Stimulated activated CD4-positive, alpha-beta T cell treated with anti-CD3 and anti-CD28 coated beads, Interleukin-4, amount 100 ng/mL, for 4 hours (primary cell): ENCODE data around the gene SSU72.
A peak's percentile ranks its signal among the peaks of the same experiment; 100 is the strongest.
"Not testable (repeated sequence)": the region's sequence is repeated elsewhere in the genome, so short reads cannot be mapped to it uniquely, and the experiment has no call there.

Source experiments
- DNase-seq, 2 experiments: peaks; one replicate each; pipeline ENCODE4 v3.0.0-alpha.2; 2020

SSU72 gene

DNA sequence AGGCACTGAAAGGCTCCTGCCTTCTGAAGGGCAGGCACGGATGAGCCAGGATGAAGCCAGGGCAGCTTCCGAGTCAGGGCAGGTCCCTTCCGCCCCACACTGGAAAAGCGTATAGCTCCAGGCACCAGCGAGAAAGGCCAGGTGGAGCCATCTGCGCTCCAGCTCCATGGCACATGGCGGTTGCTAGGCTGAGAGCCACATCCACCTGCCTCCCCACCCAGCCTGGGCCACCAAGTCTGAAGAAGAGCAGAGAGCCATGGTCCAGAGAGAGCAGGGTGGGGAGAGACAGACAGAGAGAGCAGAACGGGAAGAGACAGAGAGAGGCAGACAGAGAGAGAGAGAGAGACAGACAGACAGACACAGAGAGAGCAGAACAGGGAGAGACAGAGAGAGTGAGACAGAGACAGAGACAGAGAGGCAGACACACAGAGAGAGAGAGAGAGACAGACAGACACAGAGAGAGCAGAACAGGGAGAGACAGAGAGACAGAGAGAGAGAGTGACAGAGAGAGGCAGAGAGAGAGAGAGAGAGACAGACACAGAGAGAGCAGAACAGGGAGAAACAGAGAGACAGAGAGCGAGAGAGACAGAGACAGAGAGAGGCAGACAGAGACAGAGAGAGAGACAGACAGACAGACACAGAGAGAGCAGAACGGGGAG lies 20.1 kb upstream of the SSU72 start:
- no peak for DNase-seq

DNA sequence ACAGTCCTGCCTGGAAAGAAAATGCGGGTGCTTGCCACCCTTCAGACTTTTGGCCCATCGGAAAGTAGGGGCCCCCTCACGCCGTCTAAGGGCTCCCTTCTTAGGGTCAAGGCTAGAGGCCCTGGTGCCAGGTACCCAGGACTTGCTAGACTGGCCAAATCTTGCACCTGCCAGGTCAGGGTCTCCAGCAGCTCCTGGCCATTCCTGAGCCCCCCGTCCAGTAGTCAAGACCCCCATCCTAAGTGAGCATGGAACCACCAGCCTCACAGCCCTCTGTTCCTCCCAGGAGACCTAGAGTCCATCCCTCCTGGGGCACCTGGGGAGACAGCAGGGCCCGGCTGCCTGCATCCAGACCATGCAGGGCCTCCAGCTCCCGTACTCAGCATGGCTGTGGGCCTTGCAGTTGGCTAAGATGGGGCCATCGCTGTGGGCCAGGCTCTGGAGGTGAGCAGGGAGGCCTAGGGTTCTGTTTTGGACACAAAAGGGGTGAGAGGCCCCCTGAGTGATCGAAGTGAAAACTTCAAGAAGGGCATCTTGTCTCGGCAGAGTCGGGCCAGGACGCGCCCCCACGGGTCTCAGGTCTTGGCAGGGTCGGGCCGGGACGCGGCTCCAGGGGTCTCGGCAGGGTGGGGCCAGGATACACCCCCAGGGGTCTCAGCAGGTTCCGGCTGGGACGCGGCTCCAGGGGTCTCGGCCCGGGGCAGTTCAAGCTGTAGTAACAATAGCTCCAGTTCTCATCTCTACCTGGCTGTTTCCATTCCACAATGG lies 19.4 kb upstream of the SSU72 start:
- DNase-seq, result no peak

DNA sequence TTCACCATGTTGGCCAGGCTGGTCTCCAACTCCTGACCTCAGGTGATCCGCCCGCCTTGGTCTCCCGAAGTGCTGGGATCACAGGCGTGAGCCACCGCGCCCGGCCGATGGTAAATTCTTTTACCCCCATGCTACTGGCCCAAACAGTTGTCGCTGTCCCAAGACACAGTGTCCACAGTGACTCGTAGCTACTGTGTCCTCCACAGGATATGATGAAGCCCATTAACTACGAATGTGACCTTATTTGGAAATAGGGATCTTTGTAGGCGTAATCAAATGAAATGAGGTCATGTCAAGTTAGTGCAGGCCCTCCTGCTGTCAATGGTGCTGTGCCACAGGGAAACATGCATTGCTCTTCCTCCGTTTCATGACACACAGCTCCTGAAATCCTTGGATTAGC lies 16.8 kb upstream of the SSU72 start:
- DNase-seq, result no peak

DNA sequence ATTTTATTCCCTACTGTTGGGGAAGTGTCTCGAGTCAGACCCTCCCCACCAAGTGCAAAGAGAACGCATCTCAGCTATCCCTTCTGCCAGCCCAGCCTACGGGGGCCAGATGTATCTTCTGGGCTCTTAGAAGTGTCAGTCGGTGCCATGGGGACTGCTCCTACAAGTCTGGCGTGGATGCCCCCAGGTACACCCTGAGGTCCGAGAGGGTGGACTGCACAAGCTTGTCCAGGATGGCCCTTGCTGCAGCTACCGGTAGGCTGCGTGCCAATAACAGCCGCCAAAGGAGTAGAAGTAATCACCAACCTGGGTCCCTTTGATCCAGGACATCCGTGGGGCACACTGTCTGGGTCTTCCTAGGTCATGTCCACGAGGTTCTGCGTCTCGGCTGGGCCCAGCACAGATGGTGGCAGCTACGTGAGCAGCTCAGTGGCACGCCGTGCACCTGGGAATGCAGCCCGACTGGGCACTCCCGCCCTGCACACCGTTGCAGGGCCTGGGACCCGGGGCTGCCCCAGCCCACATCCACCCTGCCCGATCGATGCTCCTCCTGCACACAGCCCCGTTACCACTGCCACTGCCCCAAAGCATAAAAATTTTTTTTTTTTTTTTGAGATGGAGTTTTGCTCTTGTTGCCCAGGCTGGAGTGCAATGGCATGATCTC lies 8.8 kb upstream of the SSU72 start:
- no peak for DNase-seq

DNA sequence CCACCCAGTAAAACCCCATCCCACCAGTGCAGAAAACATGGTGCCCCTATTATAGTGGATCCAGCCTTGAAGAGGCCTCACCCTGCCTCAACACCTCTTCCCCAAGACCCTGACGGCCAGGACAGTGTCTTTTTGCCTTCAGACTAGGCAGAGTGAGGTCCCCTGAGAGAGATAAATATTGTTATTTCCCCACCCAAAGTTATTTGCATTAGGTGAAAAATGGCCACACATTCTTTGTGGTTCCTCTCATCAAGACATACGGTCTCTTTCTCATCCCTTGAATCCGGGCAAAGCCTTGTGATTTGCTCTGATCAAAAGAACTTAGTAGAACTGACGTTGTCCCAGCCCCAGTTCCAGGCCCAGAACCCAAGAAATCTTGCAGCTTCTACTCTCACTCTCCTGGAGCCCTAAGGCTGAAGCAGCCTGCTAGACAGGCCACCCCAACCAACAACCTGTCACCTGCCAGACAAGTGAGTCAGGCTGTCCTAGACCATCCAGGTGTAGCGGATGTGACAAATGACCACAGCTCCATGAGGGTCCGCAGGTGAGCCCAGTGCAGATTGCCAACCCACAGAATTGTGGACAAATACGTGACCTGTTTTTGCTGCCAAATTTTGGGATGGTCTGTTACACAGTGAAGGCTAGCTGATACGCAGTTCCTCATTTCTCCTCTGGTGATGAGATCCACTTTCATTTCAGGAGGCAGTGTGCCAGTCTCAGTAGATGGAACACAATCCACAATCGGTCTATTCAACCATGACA lies 8.1 kb upstream of the SSU72 start:
- DNase-seq, result no peak

DNA sequence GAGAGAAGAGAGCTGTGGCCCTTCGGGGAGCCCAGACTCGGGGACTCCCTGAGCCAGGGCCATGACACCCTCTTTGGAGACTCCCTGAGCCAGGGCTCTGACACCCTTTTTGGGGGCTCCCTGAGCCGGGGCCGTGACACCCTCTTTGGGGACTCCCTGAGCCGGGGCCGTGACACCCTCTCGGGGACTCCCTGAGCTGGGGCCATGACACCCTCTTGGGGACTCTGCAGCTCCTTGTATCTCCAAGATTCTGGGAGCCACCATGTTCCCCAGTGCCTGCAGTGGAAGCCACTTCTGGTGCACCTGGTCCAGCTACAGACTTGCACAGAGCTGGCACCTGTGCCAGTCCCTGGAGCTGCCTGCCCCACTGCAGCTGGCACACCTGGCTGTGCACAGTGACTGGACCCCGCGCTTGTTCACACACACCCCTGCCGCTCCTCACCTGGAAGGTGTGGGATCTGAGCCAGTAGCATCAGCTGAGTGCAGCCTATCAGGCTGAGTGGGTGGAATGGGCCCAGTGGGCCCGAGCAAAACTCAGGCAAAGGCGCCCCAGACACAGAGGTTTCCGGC lies 3.8 kb upstream of the SSU72 start:
- no peak for DNase-seq

DNA sequence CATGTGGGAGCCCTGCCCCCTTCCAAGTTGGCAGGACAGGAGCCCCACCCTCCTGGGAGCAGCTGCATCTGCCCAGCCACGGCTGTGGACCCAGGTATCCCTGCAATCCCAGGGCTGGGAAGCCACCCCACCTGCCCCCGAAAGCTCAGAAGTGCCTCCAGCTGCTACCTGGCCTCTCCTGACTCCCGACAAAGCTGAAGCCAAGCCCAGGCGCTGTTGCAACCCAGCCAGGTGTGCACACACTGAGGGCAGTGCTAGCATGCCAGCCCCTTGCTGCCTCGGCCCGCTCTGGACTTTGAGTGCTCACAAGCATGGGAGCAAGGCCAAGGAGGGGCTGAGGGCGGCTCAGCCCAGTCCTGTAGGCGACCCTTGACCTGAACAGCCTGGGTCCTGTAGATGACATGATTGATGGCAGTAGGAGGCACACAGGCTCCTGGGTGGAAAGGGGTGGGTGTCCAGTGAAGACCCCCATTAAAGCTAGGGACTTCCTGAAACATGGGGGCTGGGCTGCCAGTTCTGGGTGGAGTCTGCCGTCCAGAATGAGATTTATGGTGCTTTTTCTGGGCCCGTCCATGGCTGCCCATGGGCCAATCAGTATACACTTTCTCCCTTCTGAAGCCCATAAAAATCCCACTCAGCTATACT lies 2.8 kb upstream of the SSU72 start:
- no peak for DNase-seq

DNA sequence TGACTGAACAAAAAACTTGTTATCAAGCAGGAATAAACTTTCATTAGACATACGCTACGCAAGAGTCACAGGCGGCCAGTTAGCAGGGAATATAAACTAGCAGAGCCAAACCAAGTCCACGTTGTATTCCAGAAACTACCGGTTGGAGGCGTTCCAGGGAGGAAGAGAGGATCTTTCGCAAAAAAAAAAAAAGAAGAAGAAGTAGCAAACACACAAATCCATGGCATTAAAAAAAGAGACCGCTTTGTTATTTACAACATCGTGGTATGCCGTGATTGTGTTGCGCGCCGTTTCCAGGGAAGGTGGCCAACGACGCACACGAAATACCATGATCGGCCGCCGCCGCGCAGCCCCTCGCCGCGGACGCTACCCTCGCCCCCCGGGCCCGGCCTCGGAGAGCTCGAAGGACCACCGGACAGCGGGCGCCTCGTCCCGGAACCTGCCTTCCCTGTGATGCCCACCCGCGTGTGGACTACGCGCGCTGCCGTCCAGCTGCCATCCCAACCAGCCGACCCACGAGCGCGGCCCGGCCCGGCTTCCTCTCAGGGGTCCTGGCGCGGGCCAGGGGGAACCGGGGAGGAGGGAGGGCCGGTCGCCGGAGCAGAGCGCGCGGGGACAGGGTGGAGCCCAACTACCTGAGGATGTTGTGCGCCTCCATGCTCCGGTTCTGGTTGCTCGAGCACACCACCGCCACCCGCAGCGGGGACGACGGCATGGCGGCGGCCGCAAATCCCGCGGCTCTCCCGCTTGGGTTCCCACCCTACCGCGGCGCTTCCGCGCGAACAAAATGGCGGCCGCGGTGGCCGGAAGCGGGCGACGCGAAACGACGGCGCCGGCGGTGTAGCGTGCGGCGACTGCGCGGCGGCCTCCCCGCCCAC lies 581 bp downstream of the SSU72 start:
- DNase-seq, result peak in 1 of 2 experiments; percentile 67

DNA sequence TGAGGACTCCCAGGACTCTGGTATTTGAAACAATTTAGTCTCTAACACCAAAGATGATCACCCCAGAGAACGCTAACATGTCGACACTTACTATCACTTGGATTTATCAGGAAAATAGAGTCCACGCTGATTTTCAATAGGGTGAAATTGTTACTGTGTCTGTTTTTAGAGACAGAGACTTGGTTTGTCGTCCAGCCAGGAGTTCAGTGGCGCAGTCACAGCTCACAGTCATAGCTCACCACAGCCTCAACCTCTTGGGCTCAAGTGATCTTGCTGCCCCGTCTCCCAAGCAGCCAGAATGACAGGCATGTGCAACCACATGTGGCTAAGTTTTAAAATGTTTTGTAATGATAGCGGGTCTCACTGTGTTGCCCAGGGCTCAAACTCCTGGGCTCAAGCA lies 5.3 kb downstream of the SSU72 start:
- no peak for DNase-seq

DNA sequence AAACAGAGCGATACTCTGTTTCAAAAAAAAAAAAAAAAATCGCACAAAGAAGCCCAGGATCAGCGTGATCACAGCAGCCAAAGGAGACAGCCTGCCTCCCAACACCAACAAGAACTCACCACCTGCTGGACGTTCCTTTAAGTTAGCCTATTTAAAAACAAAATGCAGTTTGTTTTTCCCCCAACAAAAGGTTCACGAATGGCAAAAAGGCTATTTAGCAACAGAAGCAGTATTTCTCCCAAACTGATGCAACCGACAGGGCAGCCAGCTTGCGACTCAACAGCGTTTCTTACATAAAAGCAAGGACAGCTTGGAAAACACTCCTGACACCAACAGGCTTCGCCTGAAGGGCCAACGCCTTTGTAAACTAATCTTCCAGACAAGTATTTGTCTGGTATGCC lies 6.8 kb downstream of the SSU72 start:
- DNase-seq, result no peak

DNA sequence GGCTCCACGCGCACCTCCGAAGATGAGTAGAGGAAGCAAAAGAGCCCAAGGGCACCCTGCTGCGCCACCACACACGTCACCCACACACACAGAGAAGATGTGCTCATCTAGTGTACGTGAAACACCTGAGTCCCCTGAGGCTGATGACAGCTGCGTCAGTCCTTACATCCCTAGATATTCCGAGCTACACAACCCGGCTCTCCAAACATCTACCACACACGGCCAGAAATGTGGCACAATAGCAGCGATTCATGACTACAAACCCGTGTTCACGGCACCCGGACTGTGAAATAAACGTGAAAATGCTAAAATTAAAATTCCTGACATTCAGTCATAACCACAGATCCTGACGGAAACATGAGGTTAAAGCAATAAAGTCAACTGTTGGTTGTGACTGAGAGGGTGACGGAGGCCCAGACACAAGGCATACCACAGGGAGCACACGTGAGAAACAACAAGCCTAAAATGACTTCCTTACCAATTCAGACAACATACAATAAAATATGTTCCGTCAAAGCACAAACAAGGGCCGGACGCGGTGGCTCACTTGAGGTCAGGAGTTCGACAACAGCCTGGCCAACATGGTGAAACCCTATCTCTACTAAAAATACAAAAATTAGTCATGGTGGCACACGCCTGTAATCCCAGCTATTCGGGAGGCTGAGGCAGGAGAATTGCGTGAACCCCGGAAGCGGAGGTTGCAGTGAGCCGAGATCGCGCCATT lies 7.3 kb downstream of the SSU72 start:
- no peak for DNase-seq

DNA sequence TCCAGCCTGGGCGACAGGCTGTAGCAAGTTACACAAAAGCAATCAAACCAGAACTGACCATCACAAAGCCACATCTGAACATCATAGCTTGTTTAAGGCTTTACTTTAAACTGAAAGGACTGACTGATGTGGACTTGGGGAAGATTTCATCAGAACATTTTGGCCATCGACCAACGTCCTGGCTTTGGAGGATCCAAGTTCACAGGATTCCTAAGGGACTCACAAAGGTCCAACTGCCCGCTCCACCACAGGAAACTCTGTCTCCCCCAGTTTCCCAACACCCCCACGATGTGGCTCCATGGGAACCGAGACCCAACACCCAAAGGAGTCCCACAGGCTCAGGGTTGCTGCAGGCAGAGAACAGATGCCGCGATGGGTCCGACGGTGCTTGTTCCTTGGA lies 9.3 kb downstream of the SSU72 start:
- no peak for DNase-seq

DNA sequence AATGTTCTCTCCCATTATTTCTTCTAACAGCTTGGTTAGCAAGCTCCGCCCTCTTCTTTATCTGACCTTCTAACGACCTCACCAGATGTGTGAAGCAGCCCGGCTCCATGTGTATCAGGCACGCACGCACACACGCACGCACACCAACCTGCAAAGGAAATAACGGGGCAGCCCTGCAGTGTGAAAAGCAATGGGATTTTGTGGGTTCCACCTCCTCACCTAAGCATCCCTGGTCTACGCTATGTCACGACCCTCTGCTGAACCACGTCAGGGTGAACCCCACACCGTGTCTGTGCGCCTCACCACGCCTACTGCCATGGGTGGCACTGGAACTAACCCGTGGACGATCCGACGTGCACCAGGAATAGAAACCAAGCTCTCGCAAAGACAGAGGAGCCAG lies 10.4 kb downstream of the SSU72 start:
- no peak for DNase-seq

DNA sequence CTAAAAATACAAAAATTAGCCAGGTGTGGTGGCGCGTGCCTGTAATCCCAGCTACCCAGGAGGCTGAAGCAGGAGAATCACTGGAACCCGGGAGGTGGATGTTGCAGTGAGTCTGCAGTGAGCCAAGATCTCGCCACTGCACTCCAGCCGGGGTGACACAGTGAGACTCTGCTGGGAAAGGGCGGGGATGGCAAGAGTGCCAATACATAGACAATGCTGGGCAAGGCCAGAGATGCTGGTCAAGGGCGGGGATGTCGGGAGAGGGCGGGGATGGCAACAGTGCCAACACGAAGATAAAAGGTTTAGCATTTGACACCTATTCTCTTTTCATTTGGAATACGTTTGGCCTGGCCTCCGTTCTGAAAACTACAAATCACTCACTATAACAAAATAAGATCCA lies 11.0 kb downstream of the SSU72 start:
- no peak for DNase-seq

DNA sequence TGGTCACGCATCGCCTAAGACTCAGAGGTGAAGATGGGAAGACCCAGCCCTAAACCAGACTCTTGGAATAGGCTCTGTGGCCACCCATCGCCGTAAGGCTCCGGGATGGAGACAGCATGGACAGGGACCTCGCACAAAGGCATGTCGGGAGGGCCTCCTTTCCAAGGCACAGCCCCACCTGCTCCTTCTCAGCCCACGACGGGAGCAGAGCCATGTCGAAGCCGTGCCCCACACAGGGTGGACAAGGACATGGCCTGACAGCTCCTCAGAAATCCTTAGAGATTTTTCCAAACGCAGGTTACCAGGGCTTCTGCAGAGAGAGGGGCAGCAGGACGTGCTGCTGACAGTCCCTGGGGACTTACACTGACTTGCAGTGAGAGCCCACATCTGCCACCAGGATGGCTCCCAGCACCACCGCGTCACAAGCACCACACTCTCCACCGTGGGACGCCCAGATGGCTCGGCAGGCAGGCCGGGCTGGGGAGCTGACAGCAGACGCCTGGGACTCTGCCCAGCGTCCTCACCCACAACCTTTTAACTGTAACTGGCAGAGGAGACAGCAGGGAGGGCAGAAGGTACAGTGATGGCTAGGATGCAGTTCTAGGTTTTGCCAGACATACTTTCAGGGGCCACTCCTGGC lies 12.0 kb downstream of the SSU72 start:
- DNase-seq, result no peak

DNA sequence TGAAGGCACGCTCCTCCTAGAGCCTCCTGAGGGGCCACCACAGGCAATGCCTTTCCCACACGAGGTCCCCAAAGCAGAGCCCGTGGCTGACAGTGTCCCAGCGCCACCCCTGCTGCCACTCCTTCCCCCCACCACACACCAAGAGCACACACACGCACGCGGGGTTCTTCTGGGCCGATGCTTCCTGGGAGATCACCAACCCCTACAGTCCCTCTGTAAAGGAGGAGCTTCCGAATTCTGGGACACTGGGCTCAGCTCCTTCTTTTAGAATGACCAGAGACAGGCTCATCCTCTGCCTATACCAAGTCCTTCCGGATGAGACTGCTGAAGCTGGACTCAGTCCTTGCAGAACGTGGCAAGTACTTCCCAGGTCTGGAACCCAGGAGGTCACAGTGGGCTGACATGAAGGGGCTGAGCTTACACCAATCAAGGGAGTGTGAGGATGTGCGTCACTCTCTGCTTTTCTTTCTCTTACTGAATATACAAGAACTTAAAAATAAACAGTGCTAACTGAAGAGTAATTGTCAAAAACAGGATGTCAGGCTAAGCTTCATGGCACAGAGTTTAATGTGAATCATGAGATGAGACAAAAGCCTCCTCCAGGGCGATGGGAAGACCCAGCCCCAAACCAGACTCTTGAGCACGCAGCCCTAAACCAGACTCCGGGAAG lies 12.7 kb downstream of the SSU72 start:
- DNase-seq, result no peak

DNA sequence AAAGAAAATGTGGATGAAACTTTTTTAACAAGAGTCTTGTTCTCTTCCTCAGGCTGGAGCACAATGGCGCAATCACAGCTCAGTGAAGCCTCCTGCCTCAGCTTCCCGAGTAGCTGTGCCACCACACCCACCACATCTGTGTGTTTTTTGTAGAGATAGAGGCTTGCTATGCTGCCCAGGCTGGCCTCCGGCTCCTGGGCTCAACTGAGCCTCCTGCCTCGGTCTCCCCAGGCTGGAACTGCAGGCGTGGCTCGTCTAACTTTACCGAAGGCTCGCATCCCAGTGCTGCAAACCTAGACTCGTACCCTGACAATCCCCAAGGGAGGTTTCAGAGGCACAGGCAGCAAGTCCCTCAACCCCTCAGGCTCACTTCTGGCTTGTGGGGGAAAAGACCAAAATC lies 14.5 kb downstream of the SSU72 start:
- DNase-seq, result no peak

DNA sequence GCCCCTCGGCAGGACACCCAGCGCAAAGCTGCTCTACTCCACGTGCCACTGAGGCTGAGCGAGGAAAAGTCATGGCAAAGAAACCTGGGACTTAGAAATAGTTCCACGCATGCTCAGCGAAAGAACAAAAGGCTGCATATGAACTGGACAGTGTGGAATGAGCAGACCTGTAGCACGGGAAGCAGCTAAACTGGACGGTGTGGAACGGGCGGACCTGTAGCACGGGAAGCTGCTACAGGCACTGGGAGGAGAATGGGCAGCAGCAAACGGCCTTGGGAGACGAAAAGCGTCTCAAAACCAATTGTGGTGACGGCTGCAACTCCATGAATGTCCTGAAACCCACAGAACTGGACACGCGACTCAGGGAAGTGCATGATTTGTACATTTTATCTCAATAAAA lies 15.6 kb downstream of the SSU72 start:
- no peak for DNase-seq

DNA sequence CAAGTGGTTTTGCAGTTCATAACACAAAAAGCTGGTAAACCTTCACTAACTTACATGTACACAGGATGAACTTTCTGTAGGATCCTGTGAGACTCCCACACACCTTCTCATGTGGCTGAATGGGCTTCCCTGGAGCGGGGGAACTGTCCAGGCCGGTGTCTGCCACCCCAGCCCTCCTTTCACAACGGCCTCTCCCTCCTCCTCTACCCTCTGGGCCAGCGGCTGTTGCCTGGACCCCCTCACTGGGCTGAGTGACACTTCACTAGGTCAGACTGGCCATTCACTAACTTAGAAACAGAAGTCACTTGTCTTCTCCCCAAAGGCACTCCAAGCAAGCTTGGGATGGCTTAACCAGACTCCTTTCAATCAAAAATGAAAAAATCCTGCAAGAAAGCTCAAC lies 16.1 kb downstream of the SSU72 start:
- no peak for DNase-seq

DNA sequence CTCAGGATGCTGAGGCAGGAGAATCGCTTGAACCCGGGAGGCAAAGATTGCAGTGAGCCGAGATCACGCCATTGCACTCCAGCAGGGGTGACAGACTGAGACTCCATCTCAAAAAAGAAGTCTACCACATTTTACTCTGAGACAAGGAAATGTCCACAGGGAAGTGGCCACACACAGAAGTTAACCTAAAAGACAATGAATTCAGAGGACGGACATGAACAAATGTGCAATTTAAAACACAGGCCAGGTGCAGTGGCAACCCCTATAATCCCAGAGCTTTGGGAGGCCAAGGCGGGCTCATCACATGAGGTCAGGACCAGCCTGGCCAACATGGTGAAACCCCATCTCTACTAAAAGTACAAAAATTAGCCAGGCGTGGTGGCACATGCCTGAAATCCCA lies 17.0 kb downstream of the SSU72 start:
- DNase-seq, result not testable (repeated sequence)
